Measurements from ENCODE around the gene ABCD3.

ABCD3 gene

DNA sequence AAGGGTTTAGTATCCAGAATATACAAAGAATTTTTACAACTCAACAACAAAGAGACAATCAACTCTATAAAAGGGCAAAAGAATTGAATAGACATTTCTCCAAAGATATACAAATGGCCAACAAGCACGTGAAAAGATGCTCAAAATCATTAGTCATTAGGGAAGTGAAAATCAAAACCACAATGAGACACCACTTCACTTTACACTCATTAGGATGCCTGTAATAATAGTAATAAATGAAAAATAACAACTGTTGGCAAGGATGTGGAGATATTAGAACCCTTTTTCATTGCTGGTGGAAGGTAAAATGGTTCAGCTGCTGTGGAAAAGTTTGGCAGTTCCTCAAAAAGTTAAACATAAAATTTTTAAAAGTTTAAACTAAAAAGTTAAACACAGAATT, 7.0 kb upstream of the ABCD3 start:
- DNase-seq = no peak
- no peak overlapping the region for H3K14ac ChIP-seq (ENCODE audit: low read length)
- no peak overlapping the region for H2BK120ac ChIP-seq (ENCODE audit: insufficient read depth, low read length, poor library complexity)
- H3K27ac ChIP-seq (ENCODE audit: low read depth, low read length) = no peak overlapping the region
- no peak overlapping the region for H3K23ac ChIP-seq (ENCODE audit: low read length)
- H3K4me2 ChIP-seq (ENCODE audit: low read length) = no peak overlapping the region
- H2AK5ac ChIP-seq (ENCODE audit: low read length) = no peak overlapping the region
- H3K4me1 ChIP-seq (ENCODE audit: control insufficient read depth in 1 of 2, insufficient read depth in 2 of 2, low read length in 2 of 2) = no peaks in the 10 kb centered on the region
- H4K91ac ChIP-seq (ENCODE audit: low read depth, low read length) = no peak overlapping the region
- H2BK12ac ChIP-seq (ENCODE audit: low read length) = no peak overlapping the region
- no peak overlapping the region for H2BK5ac ChIP-seq (ENCODE audit: low read depth, low read length, poor library complexity)
- H4K8ac ChIP-seq (ENCODE audit: low read depth, low read length) = no peak overlapping the region
- H3K9me3 ChIP-seq (ENCODE audit: insufficient read depth, low read depth, low read length) = no peaks in the 10 kb centered on the region
- WGBS (ENCODE audit: extremely low coverage, insufficient coverage, insufficient read length) = no CpG with 5 or more reads among the region's 1 CpG
- H2AFZ ChIP-seq (ENCODE audit: insufficient read depth, low read length, poor library complexity) = no peak overlapping the region
- H3K79me2 ChIP-seq (ENCODE audit: control insufficient read depth, insufficient read depth, low read length, poor library complexity) = no peaks in the 10 kb centered on the region
- no peak overlapping the region for H3K18ac ChIP-seq (ENCODE audit: low read length)
- H3K79me1 ChIP-seq (ENCODE audit: low read length) = no peaks in the 10 kb centered on the region
- no peak overlapping the region for H3K4ac ChIP-seq (ENCODE audit: low read depth, low read length)
- no peak overlapping the region for H4K12ac ChIP-seq (ENCODE audit: low read depth, low read length)
- no peak overlapping the region for H3K4me3 ChIP-seq (ENCODE audit: low read depth, low read length)
- H3K36me3 ChIP-seq (ENCODE audit: control insufficient read depth in 1 of 2, insufficient read depth in 2 of 2, low read length in 2 of 2) = no peaks in the 10 kb centered on the region
- H3K27me3 ChIP-seq (ENCODE audit: insufficient read depth, low read length) = no peaks in the 10 kb centered on the region
- no peak overlapping the region for H3K9ac ChIP-seq (ENCODE audit: low read length)

DNA sequence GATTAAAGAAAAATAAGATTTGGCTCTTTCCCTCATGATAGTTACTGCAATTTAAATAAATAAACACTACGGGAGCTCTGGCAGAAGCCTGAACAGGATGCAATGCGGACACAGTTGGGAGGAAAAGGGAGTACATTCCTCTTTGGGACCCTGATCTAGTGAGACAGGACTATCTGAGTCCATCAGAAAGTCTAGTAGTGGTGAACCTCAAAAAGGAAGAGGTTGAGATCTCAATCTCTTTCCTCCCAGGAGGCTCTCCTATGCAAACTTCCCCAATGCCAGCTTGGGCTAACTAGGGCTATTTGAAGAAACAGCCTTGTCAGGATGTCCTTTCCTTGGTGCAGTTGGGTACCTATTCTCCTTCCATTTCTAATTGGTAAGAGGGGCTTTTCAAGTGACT, 4.9 kb upstream of the ABCD3 start:
- H4K12ac ChIP-seq (ENCODE audit: low read depth, low read length) = no peak overlapping the region
- H3K23ac ChIP-seq (ENCODE audit: low read length) = no peak overlapping the region
- H2AK5ac ChIP-seq (ENCODE audit: low read length) = no peak overlapping the region
- no peak overlapping the region for H2BK12ac ChIP-seq (ENCODE audit: low read length)
- H2BK120ac ChIP-seq (ENCODE audit: insufficient read depth, low read length, poor library complexity) = no peak overlapping the region
- H3K4me1 ChIP-seq (ENCODE audit: control insufficient read depth in 1 of 2, insufficient read depth in 2 of 2, low read length in 2 of 2) = no peaks in the 10 kb centered on the region
- H3K14ac ChIP-seq (ENCODE audit: low read length) = no peak overlapping the region
- no peak overlapping the region for H4K91ac ChIP-seq (ENCODE audit: low read depth, low read length)
- H3K4me2 ChIP-seq (ENCODE audit: low read length) = no peak overlapping the region
- no peak overlapping the region for H4K8ac ChIP-seq (ENCODE audit: low read depth, low read length)
- H3K4ac ChIP-seq (ENCODE audit: low read depth, low read length) = no peak overlapping the region
- peaks cover under 1% of the 10 kb centered on the region for H3K79me2 ChIP-seq (ENCODE audit: control insufficient read depth, insufficient read depth, low read length, poor library complexity)
- H2BK5ac ChIP-seq (ENCODE audit: low read depth, low read length, poor library complexity) = no peak overlapping the region
- no peak overlapping the region for H2AFZ ChIP-seq (ENCODE audit: insufficient read depth, low read length, poor library complexity)
- no peak overlapping the region for H3K9ac ChIP-seq (ENCODE audit: low read length)
- no peak for DNase-seq
- no peaks in the 10 kb centered on the region for H3K36me3 ChIP-seq (ENCODE audit: control insufficient read depth in 1 of 2, insufficient read depth in 2 of 2, low read length in 2 of 2)
- WGBS (ENCODE audit: extremely low coverage, insufficient coverage, insufficient read length) = no CpG with 5 or more reads among the region's 2 CpGs
- no peaks in the 10 kb centered on the region for H3K27me3 ChIP-seq (ENCODE audit: insufficient read depth, low read length)
- no peak overlapping the region for H3K18ac ChIP-seq (ENCODE audit: low read length)
- H3K4me3 ChIP-seq (ENCODE audit: low read depth, low read length) = no peak overlapping the region
- no peaks in the 10 kb centered on the region for H3K9me3 ChIP-seq (ENCODE audit: insufficient read depth, low read depth, low read length)
- no peak overlapping the region for H3K27ac ChIP-seq (ENCODE audit: low read depth, low read length)
- H3K79me1 ChIP-seq (ENCODE audit: low read length) = peaks cover 3% of the 10 kb centered on the region

DNA sequence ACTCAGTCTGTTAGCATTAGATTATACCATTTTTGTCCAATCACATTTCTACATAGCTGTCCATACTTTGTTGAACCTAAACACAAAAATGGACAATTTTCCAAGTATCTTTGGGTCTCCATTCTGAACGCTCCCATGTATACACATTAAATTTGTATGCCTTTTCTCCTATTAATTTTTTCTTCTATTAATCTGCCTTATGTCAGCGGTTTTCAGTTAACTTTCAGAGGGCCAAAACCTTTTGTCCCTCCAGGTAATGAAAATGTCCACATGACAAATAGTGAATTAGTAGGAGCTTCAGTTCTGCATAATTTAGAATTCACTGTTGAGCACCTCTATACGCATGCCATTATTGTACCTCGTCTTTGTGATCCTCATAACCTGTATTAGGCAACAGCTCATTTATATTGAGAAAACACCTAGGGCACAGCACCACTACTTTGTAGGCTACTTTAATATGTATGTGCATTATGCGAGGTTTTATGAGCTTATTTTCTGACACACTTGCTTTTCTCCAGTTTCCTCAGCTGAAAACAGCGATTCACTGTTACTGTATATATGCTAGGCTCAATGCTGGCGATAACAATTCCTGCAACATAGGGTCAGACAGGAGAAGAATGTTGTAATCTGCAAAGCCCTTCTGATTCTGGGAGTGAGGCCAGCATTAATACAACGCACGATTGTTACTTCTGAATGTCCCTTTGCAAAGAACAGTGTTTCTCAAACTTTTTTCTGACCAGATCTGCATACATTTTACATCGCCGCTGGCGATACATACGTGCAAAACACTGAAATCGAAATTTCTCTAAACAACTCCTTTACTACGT, 1.1 kb upstream of the ABCD3 start:
- Histone ChIP-seq H2BK12ac (ENCODE audit: low read length) (no peak overlapping the region), H3K79me1 (ENCODE audit: low read length) (peaks cover 8% of the 10 kb centered on the region), H3K9me3 (ENCODE audit: insufficient read depth, low read depth, low read length) (no peaks in the 10 kb centered on the region), H2BK5ac (ENCODE audit: low read depth, low read length, poor library complexity) (no peak overlapping the region), H4K12ac (ENCODE audit: low read depth, low read length) (no peak overlapping the region), H3K14ac (ENCODE audit: low read length) (no peak overlapping the region), H2AK5ac (ENCODE audit: low read length) (no peak overlapping the region), H3K79me2 (ENCODE audit: control insufficient read depth, insufficient read depth, low read length, poor library complexity) (peaks cover 8% of the 10 kb centered on the region), H3K4ac (ENCODE audit: low read depth, low read length) (no peak overlapping the region), H3K27me3 (ENCODE audit: insufficient read depth, low read length) (no peaks in the 10 kb centered on the region), H3K18ac (ENCODE audit: low read length) (no peak overlapping the region), H2BK120ac (ENCODE audit: insufficient read depth, low read length, poor library complexity) (no peak overlapping the region), H3K36me3 (ENCODE audit: control insufficient read depth in 1 of 2, insufficient read depth in 2 of 2, low read length in 2 of 2) (no peaks in the 10 kb centered on the region), H3K23ac (ENCODE audit: low read length) (no peak overlapping the region), H4K8ac (ENCODE audit: low read depth, low read length) (no peak overlapping the region), H2AFZ (ENCODE audit: insufficient read depth, low read length, poor library complexity) (no peak overlapping the region), H3K27ac (ENCODE audit: low read depth, low read length) (no peak overlapping the region), H3K4me2 (ENCODE audit: low read length) (peak overlapping the region; percentile 82), H3K4me1 (ENCODE audit: control insufficient read depth in 1 of 2, insufficient read depth in 2 of 2, low read length in 2 of 2) (peaks cover 2% of the 10 kb centered on the region in 2 experiments), H3K4me3 (ENCODE audit: low read depth, low read length) (no peak overlapping the region), H4K91ac (ENCODE audit: low read depth, low read length) (no peak overlapping the region), H3K9ac (ENCODE audit: low read length) (no peak overlapping the region)
- peak; percentile 24 to 75 for DNase-seq
- no CpG with 5 or more reads among the region's 15 CpGs for WGBS (ENCODE audit: extremely low coverage, insufficient coverage, insufficient read length)

DNA sequence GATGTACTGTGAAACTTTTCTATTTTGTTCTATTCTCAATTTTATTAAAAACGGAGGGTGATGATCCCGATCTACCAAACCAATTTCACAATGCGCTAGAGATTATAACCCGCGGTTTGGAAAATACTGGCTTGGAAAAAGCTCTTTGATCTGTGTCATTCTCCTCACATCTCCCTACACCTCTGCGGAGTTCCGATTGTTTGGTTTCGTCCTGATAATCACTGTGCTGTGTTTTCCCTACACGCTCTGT, 536 bp upstream of the ABCD3 start:
- peak overlapping the region; percentile 84 for H2AFZ ChIP-seq (ENCODE audit: insufficient read depth, low read length, poor library complexity)
- H3K4me1 ChIP-seq (ENCODE audit: control insufficient read depth in 1 of 2, insufficient read depth in 2 of 2, low read length in 2 of 2) = peaks cover 4 to 5% of the 10 kb centered on the region in 2 experiments
- no CpG with 5 or more reads among the region's 9 CpGs for WGBS (ENCODE audit: extremely low coverage, insufficient coverage, insufficient read length)
- H3K4ac ChIP-seq (ENCODE audit: low read depth, low read length) = no peak overlapping the region
- H3K27ac ChIP-seq (ENCODE audit: low read depth, low read length) = peak overlapping the region; percentile 20
- no peaks in the 10 kb centered on the region for H3K27me3 ChIP-seq (ENCODE audit: insufficient read depth, low read length)
- peak overlapping the region; percentile 82 for H3K4me2 ChIP-seq (ENCODE audit: low read length)
- peak overlapping the region; percentile 79 for H3K18ac ChIP-seq (ENCODE audit: low read length)
- peak overlapping the region; percentile 82 for H3K14ac ChIP-seq (ENCODE audit: low read length)
- H3K36me3 ChIP-seq (ENCODE audit: control insufficient read depth in 1 of 2, insufficient read depth in 2 of 2, low read length in 2 of 2) = no peaks in the 10 kb centered on the region
- DNase-seq = peak in 1 of 2 donors; percentile 4
- peak overlapping the region; percentile 98 for H4K8ac ChIP-seq (ENCODE audit: low read depth, low read length)
- H2BK120ac ChIP-seq (ENCODE audit: insufficient read depth, low read length, poor library complexity) = peak overlapping the region; percentile 73
- H3K79me2 ChIP-seq (ENCODE audit: control insufficient read depth, insufficient read depth, low read length, poor library complexity) = peaks cover 8% of the 10 kb centered on the region
- H2BK12ac ChIP-seq (ENCODE audit: low read length) = no peak overlapping the region
- H4K12ac ChIP-seq (ENCODE audit: low read depth, low read length) = peak overlapping the region; percentile 76
- H3K23ac ChIP-seq (ENCODE audit: low read length) = no peak overlapping the region
- peak overlapping the region; percentile 0 for H3K9ac ChIP-seq (ENCODE audit: low read length)
- H3K79me1 ChIP-seq (ENCODE audit: low read length) = peaks cover 8% of the 10 kb centered on the region
- peak overlapping the region; percentile 34 for H2BK5ac ChIP-seq (ENCODE audit: low read depth, low read length, poor library complexity)
- H3K4me3 ChIP-seq (ENCODE audit: low read depth, low read length) = peak overlapping the region; percentile 99
- H4K91ac ChIP-seq (ENCODE audit: low read depth, low read length) = peak overlapping the region; percentile 75
- no peaks in the 10 kb centered on the region for H3K9me3 ChIP-seq (ENCODE audit: insufficient read depth, low read depth, low read length)
- H2AK5ac ChIP-seq (ENCODE audit: low read length) = no peak overlapping the region

All from trophoblast cell (in vitro differentiated cells and primary cell).